Spleen (tissue), 11 donors: ENCODE measurements around the gene TEX53. TPM values are rescaled to one million over a fixed set of nuclear protein-coding genes. Genes with fewer than 3 reads are reported as not detected.

Source experiments
- DNase-seq: peaks from one replicate; pipeline ENCODE4 v3.0.0-alpha.2; 2020
- H3K27ac ChIP-seq, 8 donors: fragments of 200-600 bp; sonication (generic) in 7 of 8; 1 replicate in 4 of 8; 2 replicates in 4 of 8; pipeline versions ENCODE4 v1.5.0 to v1.8.0; 2016 to 2021; ENCODE audit warnings: inconsistent platforms in 4 of 8, mild to moderate bottlenecking in 4 of 8, moderate library complexity in 1 of 8
- H3K27me3 ChIP-seq, 7 donors: fragments of 200-600 bp; sonication (generic) in 6 of 7; replicated peaks in 1 of 7; 1 replicate in 4 of 7; 2 replicates in 3 of 7; pipeline versions ENCODE4 v1.5.0 to v1.8.0; 2016 to 2021; ENCODE audit warnings: inconsistent platforms in 3 of 7, mild to moderate bottlenecking in 1 of 7
- H3K36me3 ChIP-seq, 6 donors: fragments of 200-600 bp; sonication (generic) in 5 of 6; 1 replicate in 4 of 6; 2 replicates in 2 of 6; pipeline versions ENCODE4 v1.5.0 to v1.8.0; 2016 to 2021; ENCODE audit warnings: inconsistent platforms in 2 of 6
- H3K4me1 ChIP-seq, 6 donors: fragments of 200-600 bp; sonication (generic) in 5 of 6; 1 replicate in 3 of 6; 2 replicates in 3 of 6; pipeline versions ENCODE4 v1.5.0 to v1.8.0; 2016 to 2021; ENCODE audit warnings: inconsistent platforms in 3 of 6
- H3K4me3 ChIP-seq, 8 donors: fragments of 200-600 bp; sonication (generic) in 7 of 8; 1 replicate in 4 of 8; 2 replicates in 4 of 8; pipeline versions ENCODE4 v1.5.0 to v1.8.0; 2016 to 2021; ENCODE audit warnings: inconsistent platforms in 4 of 8, mild to moderate bottlenecking in 4 of 8, moderate library complexity in 2 of 8
- H3K9me3 ChIP-seq, 8 donors: fragments of 200-600 bp; sonication (generic) in 7 of 8; 1 replicate in 4 of 8; 2 replicates in 4 of 8; pipeline versions ENCODE4 v1.5.0 to v1.8.0; 2016 to 2021; ENCODE audit warnings: inconsistent platforms in 4 of 8
- POLR2A ChIP-seq, 3 donors: fragments of 450-650 bp; IDR thresholded peaks; one replicate each; pipeline ENCODE4 v1.5.1; 2017; ENCODE audit warnings: antibody characterized with exemption in 3 of 3, mild to moderate bottlenecking in 1 of 3
- POLR2AphosphoS5 ChIP-seq, 3 donors: sonication (generic); formaldehyde crosslinking; IDR thresholded peaks; one replicate each; pipeline ENCODE4 v1.5.1; 2017; ENCODE audit warnings: antibody characterized with exemption in 3 of 3
- WGBS, 5 donors: extraction: QIAGEN DNeasy Blood & Tissue Kit in 3 of 5; methylation state at CpG; one replicate each; pipeline versions ENCODE4 v1.1.5 to v1.1.7; 2013 to 2018; 5-methylcytosine and 5-hydroxymethylcytosine counted together
- intact Hi-C: fragments of 100-400 bp; cut with DNase I; formaldehyde crosslinking; loops from one replicate; pipeline ENCODE4 v1.15.0; 2023; ENCODE audit warnings: low total_unique reads
- polyA plus RNA-seq, 3 donors: library from polyadenylated mRNA; stranded (reverse); fragments of 200-250 nt; gene quantifications; one replicate each; pipeline ENCODE4 v1.2.1, GENCODE V29; 2013
- total RNA-seq, 7 donors: library from RNA; depleted of rRNA in 3 of 7; stranded (reverse); fragments of >200 nt in 3 of 7; fragmentation: NEBNext Ultra II Directional in 4 of 7; extraction: Animal tissue kit (Norgen Biotek cat#: 25700) in 4 of 7; gene quantifications; one replicate each; pipeline versions ENCODE4 v1.1.0 to v1.2.1, GENCODE V29; 2016 to 2021
- TF ChIP-seq, protein P1 (sequence below), 11 experiments: fragments of 200-600 bp in 7 of 11; fragments of 450-650 bp in 4 of 11; sonication (generic) in 4 of 11; IDR thresholded peaks in 8 of 11; conservative IDR thresholded peaks in 3 of 11; 1 replicate in 7 of 11; 2 replicates in 4 of 11; pipeline versions ENCODE4 v1.4.0 to v1.8.0; 2016 to 2021; ENCODE audit warnings: antibody characterized with exemption in 11 of 11, inconsistent platforms in 4 of 11, mild to moderate bottlenecking in 1 of 11
- donor health status: healthy with polysubstance abuse.
- donor health status: DM: no; HTN: no; CAD: no; lungs with moderate emphysema.
- donor health status: DM: no; HTN: no; CAD: no.
- donor health status: Bipolar disorder and iron deficiency.
- donor health status: healthy.
- donor health status: DM: no; HTN: no; CAD: no.
- donor health status: DM: yes; HTN: yes; CAD: no.

Gene TEX53
- total and polyA plus RNA-seq, 10 donors, result not detected

DNA sequence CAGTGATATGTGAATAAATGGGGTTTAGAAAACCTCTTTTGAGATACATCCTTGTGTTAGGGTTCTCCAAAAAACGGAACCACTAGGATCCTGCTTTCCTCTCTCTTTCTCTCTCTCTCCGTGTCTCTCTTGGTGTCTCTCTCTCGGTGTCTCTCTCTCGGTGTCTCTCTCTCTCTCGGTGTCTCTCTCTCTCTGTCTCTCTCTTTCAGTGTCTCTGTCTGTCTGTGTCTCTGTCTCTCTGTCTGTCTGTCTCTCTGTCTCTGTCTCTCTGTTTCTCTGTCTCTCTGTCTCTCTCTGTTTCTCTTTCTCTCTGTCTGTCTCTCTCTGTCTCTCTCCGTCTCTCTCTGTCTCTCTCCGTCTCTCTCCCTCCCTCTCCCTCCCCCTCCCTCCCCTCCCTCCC lies 32.2 kb upstream of the TEX53 start:
- intact Hi-C loops, result loop anchor here (10.0 kb wide), 2 partner anchors 225 to 835 kb away; no protein-coding TSS in a partner anchor
- Histone ChIP-seq H3K4me1 (no peaks in the 10 kb centered on the region), H3K9me3 (no peaks in the 10 kb centered on the region), H3K36me3 (no peaks in the 10 kb centered on the region), H3K27me3 (no peaks in the 10 kb centered on the region), H3K4me3 (no peak overlapping the region), H3K27ac (no peak overlapping the region)
- TF ChIP-seq, protein P1, sequence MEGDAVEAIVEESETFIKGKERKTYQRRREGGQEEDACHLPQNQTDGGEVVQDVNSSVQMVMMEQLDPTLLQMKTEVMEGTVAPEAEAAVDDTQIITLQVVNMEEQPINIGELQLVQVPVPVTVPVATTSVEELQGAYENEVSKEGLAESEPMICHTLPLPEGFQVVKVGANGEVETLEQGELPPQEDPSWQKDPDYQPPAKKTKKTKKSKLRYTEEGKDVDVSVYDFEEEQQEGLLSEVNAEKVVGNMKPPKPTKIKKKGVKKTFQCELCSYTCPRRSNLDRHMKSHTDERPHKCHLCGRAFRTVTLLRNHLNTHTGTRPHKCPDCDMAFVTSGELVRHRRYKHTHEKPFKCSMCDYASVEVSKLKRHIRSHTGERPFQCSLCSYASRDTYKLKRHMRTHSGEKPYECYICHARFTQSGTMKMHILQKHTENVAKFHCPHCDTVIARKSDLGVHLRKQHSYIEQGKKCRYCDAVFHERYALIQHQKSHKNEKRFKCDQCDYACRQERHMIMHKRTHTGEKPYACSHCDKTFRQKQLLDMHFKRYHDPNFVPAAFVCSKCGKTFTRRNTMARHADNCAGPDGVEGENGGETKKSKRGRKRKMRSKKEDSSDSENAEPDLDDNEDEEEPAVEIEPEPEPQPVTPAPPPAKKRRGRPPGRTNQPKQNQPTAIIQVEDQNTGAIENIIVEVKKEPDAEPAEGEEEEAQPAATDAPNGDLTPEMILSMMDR (IDR thresholded peaks at IDR 0.05 in 8 of 11, conservative IDR thresholded peaks at IDR 0.05 in 3 of 11), result no peak
- TF ChIP-seq POLR2AphosphoS5 (IDR thresholded peaks at IDR 0.05) (no peak), POLR2A (IDR thresholded peaks at IDR 0.05) (no peak)
- DNase-seq, result no peak
- WGBS, 5 donors, result 87 to 97% (median 92%) methylated on average over 7 of the region's 7 CpGs

DNA sequence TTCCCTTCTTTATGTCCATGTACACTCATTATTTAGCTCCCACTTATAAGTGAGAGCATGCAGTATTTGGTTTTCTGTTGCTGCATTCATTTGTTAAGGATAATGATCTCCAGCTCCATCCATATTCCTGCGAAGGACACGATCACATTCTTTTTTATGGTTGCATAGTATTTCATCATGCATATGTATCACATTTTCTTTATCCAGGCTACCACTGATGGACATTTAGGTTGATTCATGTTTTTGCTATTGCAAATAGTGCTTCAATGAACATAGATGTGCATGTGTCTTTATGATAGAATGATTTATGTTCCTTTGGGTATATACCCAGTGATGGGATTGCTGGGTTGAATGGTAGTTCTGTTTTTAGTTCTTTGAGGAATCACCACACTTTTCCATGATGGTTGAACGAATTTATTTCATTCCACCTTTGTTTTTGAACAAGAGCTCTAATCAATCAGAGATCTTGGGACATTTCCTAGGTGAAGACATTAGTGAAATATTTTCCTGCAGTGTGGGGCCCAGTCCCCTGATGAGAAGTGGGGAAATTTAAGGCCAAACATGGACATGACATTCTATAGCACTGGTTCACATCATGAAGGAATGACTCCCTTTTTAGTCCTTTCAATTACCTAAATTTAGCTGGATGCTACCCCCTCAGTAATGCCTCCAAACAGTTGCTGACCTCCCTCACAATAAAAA lies 31.5 kb upstream of the TEX53 start:
- Histone ChIP-seq H3K27ac (no peak overlapping the region), H3K4me3 (no peak overlapping the region), H3K9me3 (no peaks in the 10 kb centered on the region), H3K27me3 (no peaks in the 10 kb centered on the region), H3K4me1 (no peaks in the 10 kb centered on the region), H3K36me3 (no peaks in the 10 kb centered on the region)
- TF ChIP-seq POLR2A (IDR thresholded peaks at IDR 0.05) (no peak), POLR2AphosphoS5 (IDR thresholded peaks at IDR 0.05) (no peak)
- TF ChIP-seq, protein P1 (IDR thresholded peaks at IDR 0.05 in 8 of 11, conservative IDR thresholded peaks at IDR 0.05 in 3 of 11), result no peak
- no peak for DNase-seq
- 87 to 95% (median 90%) methylated on average over 3 of the region's 3 CpGs for WGBS, 5 donors
- intact Hi-C loops, result loop anchor here (10.0 kb wide), 2 partner anchors 226 to 836 kb away; no protein-coding TSS in a partner anchor

DNA sequence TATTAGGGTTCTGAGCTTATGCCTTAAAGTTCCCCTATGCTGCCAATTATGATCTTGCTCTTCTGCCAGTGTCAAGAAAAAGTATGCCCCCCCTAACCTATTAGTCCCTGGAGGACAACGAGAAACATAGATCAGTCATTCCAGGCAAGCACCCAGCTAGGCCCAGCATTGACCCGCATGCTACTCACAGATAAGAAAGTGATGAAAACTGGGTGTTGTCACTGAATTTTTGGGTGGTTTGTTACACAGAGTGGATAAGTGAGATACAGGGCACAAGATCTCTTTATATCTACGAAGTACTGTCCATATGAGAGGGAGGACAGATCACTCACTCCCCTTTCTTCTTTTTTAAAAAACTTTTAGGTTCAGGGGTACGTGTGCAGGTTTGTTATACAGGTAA lies 30.8 kb upstream of the TEX53 start:
- TF ChIP-seq, protein P1 (IDR thresholded peaks at IDR 0.05 in 8 of 11, conservative IDR thresholded peaks at IDR 0.05 in 3 of 11), result no peak
- TF ChIP-seq POLR2A (IDR thresholded peaks at IDR 0.05) (no peak), POLR2AphosphoS5 (IDR thresholded peaks at IDR 0.05) (no peak)
- no peaks in the 10 kb centered on the region for H3K27me3 ChIP-seq
- no peaks in the 10 kb centered on the region for H3K9me3 ChIP-seq
- no peak overlapping the region for H3K27ac ChIP-seq
- WGBS, 5 donors, result 86 to 97% (median 88%) methylated on average over 4 of the region's 4 CpGs
- intact Hi-C loops, result loop anchor here (10.0 kb wide), 2 partner anchors 226 to 836 kb away; no protein-coding TSS in a partner anchor
- H3K4me3 ChIP-seq, result no peak overlapping the region
- no peaks in the 10 kb centered on the region for H3K4me1 ChIP-seq
- no peak for DNase-seq
- no peaks in the 10 kb centered on the region for H3K36me3 ChIP-seq

DNA sequence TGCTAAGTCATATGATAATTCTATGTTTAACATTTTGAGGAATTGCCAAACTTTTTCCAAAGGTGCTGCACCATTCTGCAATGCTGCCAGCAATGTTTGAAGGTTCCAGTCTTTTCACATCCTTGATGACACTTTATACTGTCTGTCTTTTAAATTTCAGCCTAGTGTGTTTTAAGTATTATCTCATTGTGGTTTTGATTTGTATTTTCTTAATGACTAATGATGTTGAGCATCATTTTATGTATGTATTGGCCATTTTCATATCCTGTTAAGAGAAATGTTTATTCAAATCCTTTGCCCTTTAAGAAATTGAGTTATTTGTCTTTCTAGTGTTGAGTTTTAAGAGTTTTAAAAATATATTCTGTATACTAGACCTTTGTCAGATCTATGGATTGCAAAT lies 29.4 kb upstream of the TEX53 start:
- no peaks in the 10 kb centered on the region for H3K9me3 ChIP-seq
- intact Hi-C loops, result loop anchor here (10.0 kb wide), 2 partner anchors 228 to 838 kb away; no protein-coding TSS in a partner anchor
- no peaks in the 10 kb centered on the region for H3K36me3 ChIP-seq
- TF ChIP-seq POLR2AphosphoS5 (IDR thresholded peaks at IDR 0.05), result no peak
- no peak for TF ChIP-seq POLR2A (IDR thresholded peaks at IDR 0.05)
- TF ChIP-seq, protein P1 (IDR thresholded peaks at IDR 0.05 in 8 of 11, conservative IDR thresholded peaks at IDR 0.05 in 3 of 11), result no peak
- peaks cover 0 to 3% (median 0%) of the 10 kb centered on the region in 6 donors for H3K4me1 ChIP-seq
- H3K27ac ChIP-seq, result no peak overlapping the region
- DNase-seq, result no peak
- no peaks in the 10 kb centered on the region for H3K27me3 ChIP-seq
- H3K4me3 ChIP-seq, result no peak overlapping the region
